Astrocyte of the spinal cord (primary cell): ENCODE results near the gene MYBL2.

Experiments used
- DNase-seq: peaks from one replicate; pipeline ENCODE4 v3.0.0; 2011; ENCODE audit warnings: low read depth, low spot score
- H3K4me3 ChIP-seq: 2 replicates; pipeline ENCODE4 v1.5.1; 2011; ENCODE audit warnings: low read depth, mild to moderate bottlenecking, low read length, moderate library complexity
- CTCF ChIP-seq: IDR thresholded peaks from 2 replicates; pipeline ENCODE4 v1.5.1; 2012; ENCODE audit warnings: low read depth, mild to moderate bottlenecking, low read length, inconsistent platforms
- in situ Hi-C: cut with HindIII; loops from 2 replicates; pipeline ENCODE4 v1.10.0; 2017; ENCODE audit warnings: low sequenced_read_pairs

MYBL2 gene

GRCh38 chr20:43711098-43711654, 44.3 kb downstream of the MYBL2 start:
- no peak for DNase-seq
- in situ Hi-C loops: no loop called here

GRCh38 chr20:43715044-43715443, 48.1 kb downstream of the MYBL2 start:
- in situ Hi-C loops: no loop called here
- no peak for TF ChIP-seq CTCF
- no peak overlapping the region for H3K4me3 ChIP-seq
- DNase-seq: no peak

More at GRCh38 chr20:43711098-43711654, 44.3 kb downstream of the MYBL2 start:
- no peak for TF ChIP-seq CTCF
- H3K4me3 ChIP-seq: no peak overlapping the region

- no peak for TF ChIP-seq CTCF
- in situ Hi-C loops: no loop called here
- no peak overlapping the region for H3K4me3 ChIP-seq
Observed at GRCh38 chr20:43715511-43715910, 48.6 kb downstream of the MYBL2 start.

GRCh38 chr20:43716123-43716522, 49.2 kb downstream of the MYBL2 start:
- no peak for TF ChIP-seq CTCF
- in situ Hi-C loops: no loop called here

More at GRCh38 chr20:43715511-43715910, 48.6 kb downstream of the MYBL2 start:
- DNase-seq: no peak

GRCh38 chr20:43716757-43717615, 50.1 kb downstream of the MYBL2 start:
- H3K4me3 ChIP-seq: no peak overlapping the region
- no peak for TF ChIP-seq CTCF
- no peak for DNase-seq
- in situ Hi-C loops: no loop called here

More at GRCh38 chr20:43716123-43716522, 49.2 kb downstream of the MYBL2 start:
- DNase-seq: no peak
- H3K4me3 ChIP-seq: no peak overlapping the region

GRCh38 chr20:43717616-43717995, 50.7 kb downstream of the MYBL2 start:
- in situ Hi-C loops: no loop called here
- DNase-seq: no peak
- H3K4me3 ChIP-seq: no peak overlapping the region
- TF ChIP-seq CTCF: no peak
